Measurements from ENCODE around the gene TSPAN11.
A peak's percentile ranks its signal among the peaks of the same experiment; 100 is the strongest.
"Not testable (repeated sequence)": the region's sequence is repeated elsewhere in the genome, so short reads cannot be mapped to it uniquely, and the experiment has no call there.

Gene TSPAN11

DNA sequence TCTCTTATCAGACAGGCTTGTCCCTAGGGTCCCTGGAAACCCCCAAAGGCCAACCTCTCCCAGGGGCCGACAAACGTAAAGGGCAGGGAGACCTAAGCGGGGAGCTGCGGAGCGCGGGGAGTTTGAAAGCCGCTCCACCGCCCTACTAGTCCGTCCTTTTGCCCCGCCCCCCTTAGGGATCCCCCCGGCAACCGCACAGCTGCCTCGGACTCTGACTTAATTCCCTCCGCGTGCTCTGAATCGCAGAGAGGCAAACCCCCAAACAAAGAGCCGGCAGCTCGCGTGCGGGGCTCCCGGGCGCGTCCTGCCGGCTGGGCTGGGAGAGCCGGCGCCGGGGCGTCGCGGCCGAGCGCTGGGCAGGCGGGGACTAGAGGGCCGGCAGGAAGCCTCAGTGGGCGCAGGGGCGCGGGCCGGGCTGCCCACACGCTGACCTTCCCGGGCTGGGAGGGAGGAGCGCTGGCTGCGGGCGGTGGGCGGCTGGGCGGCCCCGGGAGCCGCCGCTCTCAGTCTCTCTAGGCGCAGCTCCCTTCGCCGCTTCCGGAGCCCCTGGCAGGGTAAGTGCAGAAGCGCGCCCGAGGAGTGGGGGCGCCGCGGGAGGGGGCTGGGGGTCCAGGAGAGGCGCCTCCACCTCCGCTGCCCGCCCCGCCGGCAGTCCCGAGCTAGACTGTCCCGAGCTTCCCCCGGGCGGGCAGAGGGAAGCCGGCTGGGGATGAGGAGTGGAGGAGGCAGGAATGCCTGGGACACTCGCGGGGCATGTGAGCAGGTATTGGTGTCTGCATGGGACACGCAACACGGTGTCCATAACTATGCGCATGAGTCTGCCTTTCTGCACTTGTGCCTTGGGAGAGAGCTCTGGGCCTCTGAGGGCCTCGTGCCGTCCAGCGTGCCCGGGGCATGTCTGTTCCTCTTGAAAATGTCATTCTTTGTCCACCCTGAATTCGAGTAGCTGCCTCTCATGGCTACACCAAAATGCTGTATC, at the start of gene TSPAN11:
Gene TSPAN11 (plus strand): TSS at position 506 of the 979 bp plus-strand sequence. CDS start 27,244 bp downstream, outside the sequence.
- peak in 6 of 14 donors; percentile 5 to 44 (median 20) for DNase-seq

DNA sequence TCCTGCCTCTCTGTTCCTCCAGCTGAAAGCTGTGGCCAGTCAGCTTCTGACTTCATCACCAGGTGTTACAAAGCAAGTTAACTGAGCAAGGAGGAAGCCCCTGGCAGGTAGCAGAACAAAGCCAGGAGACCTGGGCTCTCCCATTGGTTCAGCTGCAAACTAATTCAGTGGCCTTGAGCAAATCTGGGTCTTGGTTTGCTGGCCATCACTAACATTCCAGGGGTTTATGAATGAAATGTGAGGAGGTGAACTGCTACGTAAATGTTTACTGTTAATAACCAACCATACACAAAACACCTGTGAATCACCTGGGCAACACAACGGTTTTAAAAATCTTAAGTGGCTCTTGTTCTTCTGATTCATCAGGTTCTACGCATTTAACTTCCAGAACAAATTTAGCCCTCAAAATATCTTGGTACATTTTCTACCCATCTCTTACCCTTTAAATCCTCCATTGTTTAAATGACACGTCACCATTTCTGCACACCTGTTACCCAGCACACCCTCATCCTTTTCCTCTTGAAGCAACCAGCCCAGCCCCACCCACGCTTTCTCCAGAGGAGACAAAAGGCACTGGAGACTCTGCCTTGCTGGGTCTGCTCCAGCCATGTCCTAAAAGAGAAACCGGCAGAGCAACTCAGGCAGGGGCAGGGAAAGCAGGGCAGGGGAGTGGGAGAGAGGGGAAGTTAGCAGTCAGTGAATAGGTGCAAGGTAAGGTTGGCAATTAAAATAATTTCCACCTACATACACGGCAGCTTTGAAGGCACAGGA, 49.3 kb upstream of the TSPAN11 start:
- DNase-seq, result no peak

GRCh38 chr12:30878024-30878423, 48.5 kb upstream of the TSPAN11 start:
- no peak for DNase-seq

GRCh38 chr12:30880061-30880460, 46.5 kb upstream of the TSPAN11 start:
- DNase-seq, result no peak

DNA sequence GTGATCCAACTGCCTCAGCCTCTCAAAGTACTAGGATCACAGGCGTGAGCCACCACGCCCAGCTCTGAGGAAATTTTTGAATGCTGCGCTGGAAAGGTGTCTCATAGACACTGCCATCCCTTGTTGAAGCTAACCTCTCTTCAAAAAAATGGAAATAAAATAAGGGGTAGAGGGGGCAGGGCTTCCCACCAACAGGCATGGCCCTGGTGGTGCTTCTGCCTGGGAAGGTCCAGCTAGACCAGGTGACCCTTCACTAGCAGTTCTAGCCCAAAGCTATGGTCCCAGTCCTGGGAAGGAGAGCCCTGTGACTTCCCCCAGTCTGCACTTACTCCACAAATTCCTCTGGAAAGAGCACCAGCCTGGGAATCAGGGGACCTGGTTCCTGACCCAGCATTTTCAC, 45.7 kb upstream of the TSPAN11 start:
- DNase-seq, result no peak

- peak in 1 of 14 donors; percentile 35 for DNase-seq
Observed at GRCh38 chr12:30882706-30883105, 43.8 kb upstream of the TSPAN11 start.

DNA sequence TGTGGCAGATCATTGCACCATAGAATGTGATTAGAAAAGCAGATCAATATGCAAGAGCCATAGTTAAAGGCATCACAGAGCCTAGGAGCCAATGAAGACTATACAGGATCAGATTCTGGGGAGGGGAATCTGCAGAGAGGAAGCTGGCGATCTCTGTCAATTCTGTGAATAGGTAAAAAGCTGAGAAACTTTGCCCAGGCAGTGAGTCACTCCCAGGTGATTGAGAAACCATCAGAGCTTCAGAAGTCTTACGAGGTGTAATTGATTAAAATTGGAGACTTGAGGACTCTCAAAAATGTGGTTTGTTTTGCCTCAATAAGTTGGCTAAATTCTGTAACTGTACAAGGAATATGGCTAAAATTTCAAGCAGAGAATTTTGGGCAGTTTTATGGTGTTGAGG, 41.7 kb upstream of the TSPAN11 start:
- no peak for DNase-seq

DNA sequence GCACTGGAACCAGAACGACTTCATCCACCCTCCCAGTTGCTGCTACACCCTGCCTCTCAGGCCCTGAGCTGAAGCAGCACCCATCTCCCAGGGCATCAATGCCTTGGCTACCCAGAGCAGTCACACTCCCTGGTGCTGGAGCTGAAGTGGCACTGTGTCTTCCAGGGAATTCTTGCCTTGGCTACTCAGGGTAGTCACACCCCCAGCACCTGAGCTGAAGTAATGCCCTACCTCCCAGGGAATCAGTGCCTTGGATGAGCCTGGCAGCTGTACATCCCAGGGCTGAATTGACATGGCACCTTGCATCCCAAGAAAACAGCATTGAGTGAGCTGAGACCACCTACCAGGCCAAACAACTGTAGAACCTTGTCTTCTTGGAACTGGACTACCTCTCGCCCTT, 41.2 kb upstream of the TSPAN11 start:
- no peak for DNase-seq

GRCh38 chr12:30887226-30887625, 39.3 kb upstream of the TSPAN11 start:
- no peak for DNase-seq

DNA sequence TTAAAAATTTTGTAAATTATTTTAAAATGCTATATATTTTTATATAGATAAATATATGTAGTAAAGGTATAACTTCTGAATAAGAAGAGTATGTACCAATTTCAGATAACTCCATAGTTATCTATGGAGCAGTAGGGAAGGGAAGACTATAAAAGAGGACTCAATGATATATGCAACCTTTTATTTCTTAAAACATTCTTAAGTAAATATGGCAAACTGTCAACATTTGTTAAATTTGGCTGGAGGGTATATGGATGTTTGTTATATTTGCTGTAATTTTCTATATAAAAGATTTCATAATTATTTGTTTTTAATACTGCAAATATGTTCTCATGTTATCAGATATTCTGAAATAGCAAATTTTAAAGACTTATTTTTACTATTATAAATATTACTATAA, 38.3 kb upstream of the TSPAN11 start:
- no peak for DNase-seq

- not testable (repeated sequence) for DNase-seq
Observed at GRCh38 chr12:30894531-30894930, 32.0 kb upstream of the TSPAN11 start.

DNA sequence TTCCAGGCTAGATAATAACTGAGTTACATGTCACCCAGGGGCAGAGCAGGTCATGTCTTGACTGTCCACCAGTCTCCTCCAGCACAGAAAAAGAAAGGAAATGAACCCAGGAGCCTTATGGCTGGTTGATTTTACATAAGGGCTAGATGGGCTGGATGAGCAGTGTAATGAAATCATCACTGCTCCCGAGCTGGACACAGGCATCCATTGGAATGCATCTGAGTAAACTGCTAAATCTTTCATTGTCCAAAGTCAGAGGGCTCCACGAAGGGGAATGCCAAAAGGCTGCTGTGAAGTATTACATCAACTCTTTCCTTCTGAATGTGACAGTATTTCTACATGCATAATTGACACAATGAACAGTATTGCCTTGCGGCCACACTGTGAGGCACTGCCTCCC, 30.1 kb upstream of the TSPAN11 start:
- peak in 1 of 14 donors; percentile 46 for DNase-seq

DNA sequence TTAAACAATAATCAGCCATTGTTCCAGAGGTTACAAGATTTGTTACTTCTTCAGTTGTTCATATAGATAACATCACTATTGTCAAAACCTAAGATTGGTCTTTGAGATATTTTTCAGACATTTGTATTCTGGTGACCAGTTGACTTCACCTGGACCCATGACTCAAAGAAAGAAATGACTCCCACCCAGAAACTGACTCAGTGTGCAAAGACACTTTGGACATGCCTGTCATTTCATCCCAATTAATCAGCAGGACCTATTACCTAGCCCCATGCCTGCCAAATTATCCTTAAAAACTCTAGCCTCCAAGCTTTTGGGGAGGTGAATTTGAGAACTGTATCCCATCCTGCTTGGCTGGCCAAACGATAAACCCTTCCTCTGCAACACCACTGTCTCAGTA, 27.7 kb upstream of the TSPAN11 start:
- no peak for DNase-seq

- no peak for DNase-seq
Observed at GRCh38 chr12:30900351-30900750, 26.2 kb upstream of the TSPAN11 start.

- no peak for DNase-seq
Observed at GRCh38 chr12:30902001-30902400, 24.5 kb upstream of the TSPAN11 start.

GRCh38 chr12:30902596-30902995, 24.0 kb upstream of the TSPAN11 start:
- no peak for DNase-seq

DNA sequence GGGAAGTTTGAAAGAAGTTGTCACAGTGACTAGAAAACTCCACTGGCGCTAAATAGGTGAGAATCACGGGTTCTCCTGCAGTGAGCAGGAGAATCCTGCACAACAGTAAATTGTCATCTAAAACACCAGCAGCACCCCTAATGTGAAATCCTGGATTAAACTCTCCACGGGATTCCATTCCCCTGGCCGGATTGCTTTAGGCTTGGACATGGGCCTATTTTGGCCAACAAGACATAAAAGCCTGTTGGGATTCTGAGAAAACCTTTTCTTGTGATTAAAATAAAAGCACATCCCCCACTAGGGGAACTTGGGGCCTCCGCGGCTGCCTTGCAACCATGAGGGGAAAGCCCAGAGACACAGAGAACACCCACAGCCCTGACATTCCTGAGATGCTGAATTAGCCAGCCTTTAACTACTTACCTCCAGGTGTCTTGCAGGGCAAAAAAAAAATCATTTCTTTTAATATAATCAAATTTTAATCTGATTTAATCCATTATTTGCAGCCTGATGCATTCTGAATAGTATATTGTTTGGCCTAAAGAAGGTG, 21.0 kb upstream of the TSPAN11 start:
- DNase-seq, result no peak

DNA sequence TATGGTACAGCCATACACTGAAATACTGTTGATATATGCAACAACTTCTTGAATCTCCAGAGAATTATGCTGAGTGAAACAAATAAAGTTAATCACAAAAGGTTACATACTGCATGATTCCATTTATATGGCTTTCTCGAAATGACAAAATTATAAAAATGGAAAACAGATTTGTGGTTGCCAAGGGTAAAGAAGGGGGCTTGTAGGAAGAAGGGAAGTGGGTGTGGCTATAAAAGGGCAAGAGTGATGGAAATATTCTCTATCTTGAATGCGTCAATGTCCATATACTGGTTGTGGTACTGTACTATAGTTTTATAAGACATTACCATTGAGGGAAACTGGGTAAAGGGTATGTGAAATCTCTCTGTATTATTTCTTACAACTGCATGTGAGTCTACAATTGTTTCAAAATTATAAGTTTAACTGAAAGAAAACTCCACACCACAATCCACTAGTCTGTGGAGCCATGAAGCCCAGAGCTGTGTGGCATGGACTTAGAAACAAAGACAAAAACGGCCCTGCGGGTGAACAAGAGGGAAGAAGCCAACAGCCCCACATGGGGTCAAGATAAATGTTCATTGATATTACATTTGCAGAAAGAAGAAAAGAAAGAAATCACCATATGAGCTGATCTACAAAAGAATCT, 18.3 kb upstream of the TSPAN11 start:
- no peak for DNase-seq

DNA sequence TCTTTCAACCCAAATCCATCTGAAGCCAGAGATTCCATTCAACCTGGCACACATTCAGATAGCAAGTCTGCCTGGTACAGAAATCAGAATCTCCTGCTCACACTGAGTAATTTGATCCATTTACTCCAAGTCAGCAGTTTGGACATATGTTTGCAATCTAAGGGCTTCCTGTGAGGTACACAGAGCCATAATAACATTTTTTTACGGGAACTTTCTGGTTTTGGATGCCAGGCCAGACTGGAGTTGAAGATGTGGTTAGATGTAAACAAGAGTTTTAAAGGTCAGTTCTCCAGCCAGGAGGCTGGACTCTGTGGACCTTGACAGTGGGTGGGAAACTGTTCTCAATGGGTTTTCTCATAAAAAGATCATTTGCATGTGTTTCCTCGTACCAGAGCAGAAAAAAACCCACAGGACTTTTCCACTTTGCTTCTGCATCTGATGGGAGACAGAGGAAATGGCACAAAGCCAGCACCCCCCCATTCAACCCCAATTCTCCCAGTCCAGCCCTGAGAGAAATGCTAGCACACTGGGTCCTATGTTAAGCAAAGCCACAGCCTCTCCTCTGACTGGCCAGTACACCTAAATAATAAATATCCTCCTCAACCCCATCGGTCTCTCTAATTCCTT, 17.7 kb upstream of the TSPAN11 start:
- DNase-seq, result peak in 1 of 14 donors; percentile 69

DNA sequence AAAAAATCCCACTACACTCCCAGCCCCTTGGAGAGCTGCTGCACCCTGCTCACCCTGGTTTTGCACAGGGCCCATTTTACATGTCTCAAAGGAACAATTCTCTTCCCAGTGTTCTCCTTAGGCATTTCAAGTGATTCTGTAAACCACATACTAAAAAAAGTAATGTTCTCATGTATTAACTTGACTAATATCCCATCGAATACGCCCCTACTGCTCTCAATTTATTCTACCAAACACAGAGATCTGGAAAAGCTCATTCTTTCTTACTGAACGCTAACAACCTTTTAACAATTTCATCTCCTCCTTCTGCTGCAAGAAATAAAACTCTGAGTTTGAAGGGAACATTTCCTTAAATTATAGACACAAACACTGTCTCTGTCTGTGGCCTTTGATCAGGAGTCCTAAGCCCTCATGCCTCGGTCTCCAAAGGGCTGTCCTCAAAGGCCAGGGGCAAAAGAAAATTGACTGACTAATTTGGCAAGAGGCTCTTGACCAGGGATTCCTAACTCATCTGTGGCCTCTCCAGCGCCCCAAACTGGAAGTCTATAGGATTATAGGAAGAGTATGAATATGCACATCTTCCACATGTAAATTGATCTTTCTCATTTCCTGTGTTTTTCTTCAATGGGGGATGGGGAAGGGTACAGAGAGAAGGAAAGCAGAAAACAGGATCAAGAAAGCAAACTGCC, 17.1 kb upstream of the TSPAN11 start:
- DNase-seq, result no peak

- DNase-seq, result no peak
Observed at GRCh38 chr12:30910038-30910350, 16.6 kb upstream of the TSPAN11 start.

DNA sequence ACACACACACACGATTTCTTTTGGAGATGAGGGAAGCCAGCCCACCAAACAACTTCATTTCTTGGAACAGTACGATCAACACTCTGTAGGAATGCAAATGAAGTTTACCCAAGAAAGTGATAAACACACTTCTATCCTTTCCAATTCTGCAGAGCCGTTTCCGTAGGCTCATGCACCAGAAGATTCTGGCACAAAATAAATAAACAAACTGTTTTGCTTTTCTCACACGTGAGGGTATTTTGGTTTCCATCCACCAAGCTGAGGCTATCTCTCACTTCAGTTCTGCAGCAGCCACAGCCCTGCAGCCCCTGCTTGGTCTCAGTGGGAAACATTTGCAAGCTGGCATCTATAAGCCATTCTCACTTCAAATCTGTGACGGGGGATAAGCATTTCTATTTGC, 15.3 kb upstream of the TSPAN11 start:
- no peak for DNase-seq

Measured in C1 segment of cervical spinal cord (tissue), 14 donors.